PFSK-1 (cell line): Measurements from ENCODE around the gene PSD.
A peak's percentile ranks its signal among the peaks of the same experiment; 100 is the strongest.

Source experiments
- FOXP2 ChIP-seq: optimal IDR thresholded peaks from 2 replicates; pipeline ENCODE3; 2011; ENCODE audit warnings: borderline replicate concordance, control low read depth, inconsistent platforms; ENCODE audit not compliant: insufficient read depth; ENCODE audit errors: extremely low read length, extremely low read depth
- POLR2AphosphoS5 ChIP-seq: IDR thresholded peaks from 2 replicates; pipeline ENCODE4 v1.6.1; 2012; ENCODE audit warnings: low read depth, mild to moderate bottlenecking, control low read depth, low read length, moderate library complexity
- SIN3A ChIP-seq: IDR thresholded peaks from 2 replicates; pipeline ENCODE4 v1.6.1; 2012; ENCODE audit warnings: mild to moderate bottlenecking, low read length, moderate library complexity, borderline replicate concordance; ENCODE audit not compliant: insufficient read depth
- TAF1 ChIP-seq: IDR thresholded peaks from 2 replicates; pipeline ENCODE4 v1.6.1; 2012; ENCODE audit warnings: low read length, control low read depth, borderline replicate concordance; ENCODE audit not compliant: insufficient read depth
- TF ChIP-seq, protein P1 (sequence below), 2 experiments: IDR thresholded peaks; 2 replicates each; pipeline versions ENCODE4 v1.6.1 to v1.8.0; 2011 to 2012; ENCODE audit warnings: low read depth in 2 of 2, low read length in 2 of 2, control low read depth in 1 of 2, inconsistent platforms in 1 of 2, mild to moderate bottlenecking in 1 of 2, moderate library complexity in 1 of 2; ENCODE audit not compliant: insufficient read depth in 1 of 2

The PSD gene

DNA sequence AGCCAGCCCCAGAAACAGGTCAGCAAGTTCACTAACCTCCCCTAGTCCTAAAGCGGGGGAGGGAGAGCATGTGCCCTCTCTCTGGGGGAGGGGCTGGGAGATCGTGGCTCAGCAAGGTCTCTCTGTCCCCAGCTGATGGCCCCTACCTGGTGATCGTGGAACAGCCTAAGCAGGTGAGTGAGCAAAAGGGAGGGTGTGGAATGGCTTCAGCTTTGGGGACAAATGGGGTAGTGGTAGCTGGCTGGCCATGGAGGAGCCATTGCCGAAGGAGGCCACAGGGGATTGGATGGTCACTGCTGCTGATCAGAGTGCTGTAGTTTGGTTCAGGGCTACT lies 22.3 kb downstream of the PSD start:
- TF ChIP-seq SIN3A (no peak), FOXP2 (no peak)

DNA sequence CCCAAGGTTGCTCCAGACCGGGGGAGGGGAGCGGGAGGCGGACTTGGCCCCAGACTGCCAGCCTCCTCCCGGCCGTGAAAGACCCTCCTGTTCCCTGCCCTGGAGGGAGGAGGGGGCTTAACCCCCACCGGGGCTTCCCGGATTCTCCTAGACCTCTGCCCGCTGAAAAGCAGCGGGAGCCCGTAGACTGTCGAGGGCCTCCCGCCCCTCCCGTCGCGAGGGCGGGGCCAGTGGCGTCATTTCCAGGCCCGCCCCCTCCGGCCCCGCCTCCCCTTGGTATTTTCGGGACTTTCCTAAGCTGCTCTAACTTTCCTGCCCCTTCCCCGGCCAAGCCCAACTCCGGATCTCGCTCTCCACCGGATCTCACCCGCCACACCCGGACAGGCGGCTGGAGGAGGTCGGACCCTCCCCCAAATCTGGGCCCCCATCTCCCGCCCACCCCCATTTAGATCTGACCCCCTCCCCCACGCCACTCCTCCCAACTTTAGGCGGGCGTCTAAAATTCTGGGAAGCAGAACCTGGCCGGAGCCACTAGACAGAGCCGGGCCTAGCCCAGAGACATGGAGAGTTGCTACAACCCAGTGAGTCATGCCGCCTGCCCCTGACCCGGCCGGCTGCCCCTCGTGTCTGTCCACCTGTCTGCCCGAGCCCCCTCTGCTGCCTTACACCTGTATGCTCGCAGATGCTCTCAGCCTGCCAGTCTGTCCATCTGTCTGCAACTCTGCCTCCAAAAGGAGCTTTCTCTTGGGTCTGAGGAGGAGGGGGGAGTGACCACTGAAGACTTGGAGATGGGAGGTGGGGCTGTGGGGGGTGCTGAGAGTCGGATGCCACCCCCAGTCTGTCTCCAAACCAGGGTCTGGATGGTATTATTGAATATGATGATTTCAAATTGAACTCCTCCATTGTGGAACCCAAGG lies 22.9 kb downstream of the PSD start, which contains the start of gene NFKB2:
NFKB2 (plus strand) TSS at position 306 of the 917 bp plus-strand sequence; CDS start at position 561, 255 bp downstream.
- no peak for TF ChIP-seq POLR2AphosphoS5
- no peak for TF ChIP-seq TAF1
- no peak for TF ChIP-seq FOXP2
- TF ChIP-seq SIN3A, result no peak
- TF ChIP-seq, protein P1, sequence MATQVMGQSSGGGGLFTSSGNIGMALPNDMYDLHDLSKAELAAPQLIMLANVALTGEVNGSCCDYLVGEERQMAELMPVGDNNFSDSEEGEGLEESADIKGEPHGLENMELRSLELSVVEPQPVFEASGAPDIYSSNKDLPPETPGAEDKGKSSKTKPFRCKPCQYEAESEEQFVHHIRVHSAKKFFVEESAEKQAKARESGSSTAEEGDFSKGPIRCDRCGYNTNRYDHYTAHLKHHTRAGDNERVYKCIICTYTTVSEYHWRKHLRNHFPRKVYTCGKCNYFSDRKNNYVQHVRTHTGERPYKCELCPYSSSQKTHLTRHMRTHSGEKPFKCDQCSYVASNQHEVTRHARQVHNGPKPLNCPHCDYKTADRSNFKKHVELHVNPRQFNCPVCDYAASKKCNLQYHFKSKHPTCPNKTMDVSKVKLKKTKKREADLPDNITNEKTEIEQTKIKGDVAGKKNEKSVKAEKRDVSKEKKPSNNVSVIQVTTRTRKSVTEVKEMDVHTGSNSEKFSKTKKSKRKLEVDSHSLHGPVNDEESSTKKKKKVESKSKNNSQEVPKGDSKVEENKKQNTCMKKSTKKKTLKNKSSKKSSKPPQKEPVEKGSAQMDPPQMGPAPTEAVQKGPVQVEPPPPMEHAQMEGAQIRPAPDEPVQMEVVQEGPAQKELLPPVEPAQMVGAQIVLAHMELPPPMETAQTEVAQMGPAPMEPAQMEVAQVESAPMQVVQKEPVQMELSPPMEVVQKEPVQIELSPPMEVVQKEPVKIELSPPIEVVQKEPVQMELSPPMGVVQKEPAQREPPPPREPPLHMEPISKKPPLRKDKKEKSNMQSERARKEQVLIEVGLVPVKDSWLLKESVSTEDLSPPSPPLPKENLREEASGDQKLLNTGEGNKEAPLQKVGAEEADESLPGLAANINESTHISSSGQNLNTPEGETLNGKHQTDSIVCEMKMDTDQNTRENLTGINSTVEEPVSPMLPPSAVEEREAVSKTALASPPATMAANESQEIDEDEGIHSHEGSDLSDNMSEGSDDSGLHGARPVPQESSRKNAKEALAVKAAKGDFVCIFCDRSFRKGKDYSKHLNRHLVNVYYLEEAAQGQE (IDR thresholded peaks at IDR 0.05; ENCODE audit: insufficient read depth in 1 of 2, low read depth in 2 of 2, low read length in 2 of 2), result no peak

DNA sequence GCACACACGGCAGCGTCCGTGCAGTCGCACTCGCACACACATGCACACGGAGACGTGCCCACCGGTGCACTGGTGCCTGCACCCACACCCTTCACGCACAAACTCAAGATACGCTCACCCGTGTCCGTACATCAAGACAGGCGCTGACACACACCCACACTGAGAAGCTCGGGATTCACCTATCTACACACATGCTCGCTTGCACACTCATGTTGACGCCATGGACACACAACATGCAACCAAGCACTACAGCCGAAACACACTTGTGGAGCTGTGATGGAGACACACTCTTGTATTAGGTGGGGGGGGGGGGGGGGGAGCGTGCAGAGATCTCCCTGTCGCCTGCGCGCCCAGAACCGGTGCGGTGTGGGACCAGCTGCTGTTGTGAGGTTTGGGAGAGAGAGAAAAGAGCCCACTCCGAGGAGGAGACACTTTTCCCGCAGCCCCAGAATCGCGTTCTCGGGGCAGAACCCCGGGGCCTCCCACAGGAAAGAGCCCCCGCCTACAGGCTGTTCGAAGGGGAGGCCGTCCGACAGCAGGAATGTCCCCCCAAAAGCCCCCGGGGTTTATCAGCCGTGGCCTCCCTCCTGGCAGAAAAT lies 23.7 kb downstream of the PSD start:
- TF ChIP-seq, protein P1 (IDR thresholded peaks at IDR 0.05; ENCODE audit: insufficient read depth in 1 of 2, low read depth in 2 of 2, low read length in 2 of 2), result no peak
- no peak for TF ChIP-seq POLR2AphosphoS5
- no peak for TF ChIP-seq FOXP2
- no peak for TF ChIP-seq SIN3A
- TF ChIP-seq TAF1, result no peak

DNA sequence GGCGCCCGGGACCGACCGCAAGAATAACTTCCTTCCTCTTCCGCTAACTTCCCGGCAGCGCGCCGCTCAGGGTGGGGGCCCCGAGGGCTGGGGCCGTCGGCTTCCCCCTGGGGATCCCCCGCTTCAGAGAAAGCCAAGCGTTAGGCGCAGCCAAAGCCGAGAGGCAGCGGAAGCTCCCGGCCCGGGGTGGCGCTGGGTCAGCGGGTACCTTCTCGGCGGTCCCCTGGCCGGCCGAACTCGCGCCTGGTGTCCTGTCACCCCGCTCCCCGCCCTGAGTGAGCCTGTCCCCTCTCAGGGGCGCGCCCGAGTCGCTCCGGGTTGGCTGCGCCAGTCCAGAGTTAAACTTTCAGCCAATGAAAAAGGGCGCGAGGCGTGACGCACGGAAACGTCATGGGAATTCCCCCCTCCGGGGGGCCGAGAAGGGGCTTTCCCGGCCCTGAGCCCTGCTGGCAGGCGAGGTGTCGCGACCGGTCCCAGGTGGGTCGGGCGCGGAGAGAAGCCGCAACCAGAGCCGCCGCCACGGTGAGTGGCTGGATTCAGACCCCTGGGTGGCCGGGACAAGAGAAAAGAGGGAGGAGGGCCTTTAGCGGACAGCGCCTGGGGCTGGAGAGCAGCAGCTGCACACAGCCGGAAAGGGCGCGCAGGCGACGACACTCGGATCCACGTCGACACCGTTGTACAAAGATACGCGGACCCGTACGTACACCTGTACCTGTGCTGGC lies 24.3 kb downstream of the PSD start:
- no peak for TF ChIP-seq SIN3A
- TF ChIP-seq, protein P1 (IDR thresholded peaks at IDR 0.05; ENCODE audit: insufficient read depth in 1 of 2, low read depth in 2 of 2, low read length in 2 of 2), result peak in 1 of 2 experiments; percentile 16; a peak in 2 of 4 replicates
- TF ChIP-seq POLR2AphosphoS5, result 0 out of 2 replicates have a peak, but pooled peaks have one; percentile 28
- no peak for TF ChIP-seq TAF1
- TF ChIP-seq FOXP2, result no peak

DNA sequence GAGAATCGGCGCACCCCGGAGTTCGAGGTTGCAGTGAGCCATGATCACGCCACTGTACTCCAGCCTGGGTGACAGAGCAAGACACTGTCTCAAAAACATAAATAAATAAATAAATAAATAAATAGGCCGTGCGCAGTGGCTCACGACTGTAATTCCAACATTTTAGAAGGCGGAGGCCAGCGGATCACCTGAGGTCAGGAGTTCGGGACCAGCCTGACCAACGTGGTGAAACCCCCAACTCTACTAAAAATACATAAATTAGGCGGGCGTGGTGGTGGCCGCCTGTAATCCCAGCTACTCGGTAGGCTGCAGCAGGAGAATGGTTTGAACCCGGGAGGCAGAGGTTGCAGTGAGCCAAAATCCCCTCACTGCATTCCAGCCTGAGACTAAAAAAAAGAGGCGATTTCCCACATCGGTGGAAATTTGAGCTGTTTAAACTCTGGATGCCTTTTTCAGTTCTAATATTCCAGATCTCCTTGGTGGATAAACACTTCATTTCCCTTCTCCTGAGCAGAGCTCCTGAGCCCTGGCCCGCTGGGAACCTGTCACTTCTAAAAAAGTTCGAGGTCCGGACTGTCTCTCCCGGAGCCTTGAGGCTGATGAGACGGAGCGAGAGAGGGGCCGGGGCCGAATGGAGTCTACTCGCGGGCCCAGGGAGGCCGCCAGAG lies 25.0 kb downstream of the PSD start:
- TF ChIP-seq POLR2AphosphoS5 (no peak), SIN3A (no peak)
- TF ChIP-seq, protein P1 (IDR thresholded peaks at IDR 0.05; ENCODE audit: insufficient read depth in 1 of 2, low read depth in 2 of 2, low read length in 2 of 2), result 0 out of 4 replicates have a peak, but pooled peaks of 1 of the 2 experiments have one; percentile 4
